ENCODE measurements around the gene ZCCHC2.

ZCCHC2 gene

DNA sequence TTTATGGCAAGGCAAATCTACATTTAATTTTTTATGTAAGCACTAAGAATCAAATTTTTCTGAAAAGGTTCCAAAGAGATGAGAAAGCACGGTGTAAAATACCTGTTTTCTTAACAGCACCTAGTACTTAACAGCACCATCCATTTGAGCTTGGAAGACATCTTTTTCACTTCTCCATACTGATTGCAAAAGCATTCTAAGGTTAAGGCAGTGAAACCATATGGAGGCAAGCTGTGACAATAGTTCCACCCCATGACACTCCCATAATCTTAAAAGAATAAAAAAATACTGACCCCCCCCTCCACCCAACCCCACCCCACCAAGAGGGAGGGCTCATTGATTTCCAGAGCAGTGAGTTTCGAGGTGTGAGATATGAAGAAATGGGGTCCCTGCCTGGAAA lies 60.6 kb downstream of the ZCCHC2 start:
- DNase-seq, result no peak

DNA sequence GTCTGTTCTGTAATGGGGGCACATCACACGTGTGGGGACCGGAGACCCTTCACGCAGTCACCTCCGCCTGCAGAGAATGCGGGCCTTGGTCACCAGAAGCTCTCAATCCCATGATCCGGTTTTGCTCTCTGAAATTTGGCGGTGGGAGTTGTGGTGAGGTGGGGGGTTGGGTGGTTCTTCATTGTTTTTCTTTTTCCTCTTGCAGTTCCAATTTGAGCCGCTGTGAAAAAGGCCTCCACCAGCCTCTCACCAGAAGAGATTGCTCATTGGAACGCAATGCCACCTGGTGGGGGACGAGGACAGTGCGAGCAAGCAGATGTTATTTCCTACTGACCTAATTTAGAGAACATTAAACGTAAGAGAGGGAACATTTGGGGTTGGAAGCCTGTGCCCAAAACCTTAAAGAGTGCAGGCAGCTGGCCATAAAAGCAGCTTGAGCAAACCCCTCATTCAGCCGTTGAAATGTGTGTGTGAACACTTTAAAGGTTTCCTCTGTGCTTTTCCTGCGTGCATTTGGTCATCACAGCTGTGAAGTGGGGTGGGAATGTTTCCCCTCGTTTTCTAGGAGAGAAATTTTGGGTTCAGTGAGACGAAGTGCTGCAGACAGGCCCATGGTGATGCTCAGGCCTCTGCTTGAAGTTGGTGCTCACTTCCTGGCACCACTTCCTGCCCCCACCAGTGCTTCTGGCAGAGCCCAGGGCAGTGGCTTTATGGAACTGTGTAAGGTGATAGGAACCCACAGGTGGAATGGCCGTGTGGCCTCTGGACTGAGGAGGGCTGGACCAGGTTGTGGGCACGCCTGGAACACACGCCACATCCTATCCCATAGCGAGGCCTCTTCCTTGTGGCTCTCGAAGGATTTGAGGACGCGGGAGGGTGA lies 61.7 kb downstream of the ZCCHC2 start:
- peak; percentile 92 for DNase-seq

DNA sequence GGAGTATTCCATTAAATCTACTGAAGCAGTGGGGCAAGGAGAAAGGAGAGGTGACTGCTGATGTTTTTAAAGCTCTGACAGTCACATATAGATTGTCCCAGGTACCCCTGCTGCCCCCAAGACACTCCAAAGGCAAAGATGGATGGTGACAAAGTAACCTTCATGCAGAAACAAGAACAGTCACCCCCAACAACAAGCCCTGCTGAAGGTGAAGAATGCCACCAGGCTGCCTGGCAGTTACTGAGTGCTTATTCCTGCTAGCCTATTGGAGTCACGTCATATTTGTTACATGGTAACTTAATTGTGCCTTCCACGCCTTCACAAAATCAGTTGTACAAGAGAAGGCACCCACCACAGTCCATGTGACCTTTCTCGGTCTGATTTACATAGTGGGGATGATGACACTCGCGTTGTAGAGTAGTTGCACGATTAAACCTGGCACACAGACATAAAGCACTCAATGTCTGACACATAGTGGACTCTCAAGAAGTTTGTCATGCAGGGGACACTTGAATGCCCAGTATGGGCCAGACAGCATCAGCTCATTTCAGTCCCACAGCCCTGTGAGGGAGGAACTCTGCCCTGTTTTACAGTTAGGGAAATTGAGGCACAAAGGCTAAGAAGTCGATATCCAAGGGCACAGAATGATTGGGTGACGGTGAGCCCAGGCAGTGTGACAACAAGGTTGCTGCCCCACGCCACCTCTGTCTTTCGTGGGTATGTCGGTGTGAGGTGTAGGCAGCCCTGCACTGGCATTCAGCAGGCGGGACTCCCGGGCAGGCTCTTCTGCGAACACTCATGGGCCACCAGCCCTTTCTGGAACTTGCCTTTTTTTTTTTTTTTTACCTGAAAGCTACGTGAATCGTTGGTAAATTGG lies 62.7 kb downstream of the ZCCHC2 start:
- peak; percentile 67 for DNase-seq

DNA sequence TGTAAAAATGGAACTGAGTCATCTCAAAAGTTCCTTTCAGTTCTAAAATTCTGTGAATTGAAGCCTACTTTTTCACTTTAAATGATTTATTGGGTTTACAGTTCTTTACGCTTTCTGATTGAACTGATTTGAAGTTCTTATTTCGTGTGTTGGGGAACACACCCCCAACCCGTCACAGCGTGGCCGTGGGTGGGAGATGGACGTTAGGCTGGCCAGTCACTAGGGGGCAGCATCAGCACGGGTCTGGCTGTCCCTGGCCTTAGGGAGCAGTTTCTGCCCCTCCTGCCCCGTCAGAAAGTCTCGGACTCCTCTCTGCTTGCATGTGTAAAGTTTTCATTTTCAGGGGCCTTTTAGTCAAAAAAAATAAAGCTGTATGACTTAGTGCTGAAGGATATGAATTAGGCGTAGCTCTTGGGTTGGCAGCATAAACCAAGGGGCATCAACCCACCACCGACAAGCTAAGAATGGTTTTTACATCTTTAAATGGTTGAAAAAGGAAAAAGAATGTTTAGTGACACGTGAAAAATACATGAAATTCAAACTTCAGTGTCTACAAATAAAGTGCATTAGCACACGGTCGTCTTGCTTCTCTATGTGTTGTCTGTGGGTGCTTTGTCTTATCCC lies 63.4 kb downstream of the ZCCHC2 start:
- DNase-seq, result peak; percentile 88

DNA sequence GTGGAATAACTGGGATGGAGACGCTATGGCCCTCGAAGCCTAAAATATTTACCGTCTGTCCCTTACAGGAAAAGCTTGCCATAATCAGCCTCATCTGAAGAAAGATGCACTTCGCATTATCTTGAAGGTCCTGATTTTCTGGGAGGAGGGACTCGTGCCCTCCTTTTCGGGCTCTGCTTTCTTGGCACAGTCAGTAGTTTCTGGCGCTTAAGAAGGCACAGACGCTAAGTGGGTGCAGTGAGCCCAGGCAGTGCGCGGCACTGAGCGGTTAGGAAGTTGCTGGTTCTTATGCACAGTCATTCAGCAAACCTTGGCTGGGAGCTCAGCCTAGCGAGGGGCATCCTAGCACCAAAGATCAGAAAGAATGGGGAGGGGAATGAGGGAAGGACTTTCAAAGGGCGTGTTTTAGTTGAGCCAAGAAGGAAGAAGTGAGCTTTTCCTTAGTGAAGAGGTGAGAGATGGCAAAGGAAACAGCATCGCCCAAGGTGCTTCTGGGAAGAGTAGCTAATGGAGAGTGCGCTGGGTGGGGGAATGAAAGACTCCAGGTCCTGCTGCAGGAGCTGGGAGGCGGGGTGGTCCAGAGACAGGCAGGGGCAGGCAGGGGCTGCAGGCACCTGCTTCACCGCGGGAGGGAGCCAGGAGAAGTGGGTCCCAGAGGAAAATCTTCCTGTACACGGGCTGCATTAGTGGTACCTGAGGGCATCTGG lies 64.1 kb downstream of the ZCCHC2 start:
- no peak for DNase-seq

DNA sequence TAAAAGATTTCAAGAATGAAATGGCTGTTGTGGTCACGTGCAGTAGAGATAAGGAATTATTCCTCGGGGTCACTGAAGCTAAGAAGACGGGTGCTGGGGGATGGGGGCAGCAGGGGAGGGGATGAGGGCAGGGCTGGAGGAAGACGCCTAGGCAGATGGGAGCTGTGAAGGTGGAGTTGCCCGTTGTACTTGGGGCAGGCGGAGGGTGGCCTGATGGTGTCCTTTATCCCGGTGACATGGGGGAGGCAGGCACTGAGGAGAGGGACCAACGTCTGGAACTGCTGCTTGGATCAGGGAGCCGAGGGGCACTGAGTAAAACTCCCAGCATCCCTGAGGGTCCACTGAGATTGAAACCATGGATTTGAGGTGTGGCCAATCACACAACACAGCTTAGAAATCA lies 64.9 kb downstream of the ZCCHC2 start:
- DNase-seq, result no peak

DNA sequence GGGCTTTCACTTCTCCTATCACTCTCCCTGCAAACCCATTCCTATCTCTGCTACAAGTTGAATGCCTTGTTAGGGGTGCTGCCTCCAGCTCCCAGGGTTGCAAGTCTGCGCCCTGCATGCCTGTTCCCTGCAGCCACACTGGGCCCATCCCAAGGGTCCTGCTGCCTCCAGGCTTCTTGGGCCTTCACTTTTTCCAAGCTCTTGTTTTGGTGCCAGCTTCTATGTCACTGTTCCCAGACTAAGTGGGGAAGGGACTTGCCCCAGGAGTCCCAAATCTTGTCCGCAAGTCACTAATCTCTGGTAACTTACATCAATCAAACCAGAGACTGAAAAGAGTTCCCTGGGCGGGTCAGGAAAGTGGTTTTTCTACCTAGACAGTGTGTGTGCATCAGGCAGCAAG lies 65.4 kb downstream of the ZCCHC2 start:
- no peak for DNase-seq

DNA sequence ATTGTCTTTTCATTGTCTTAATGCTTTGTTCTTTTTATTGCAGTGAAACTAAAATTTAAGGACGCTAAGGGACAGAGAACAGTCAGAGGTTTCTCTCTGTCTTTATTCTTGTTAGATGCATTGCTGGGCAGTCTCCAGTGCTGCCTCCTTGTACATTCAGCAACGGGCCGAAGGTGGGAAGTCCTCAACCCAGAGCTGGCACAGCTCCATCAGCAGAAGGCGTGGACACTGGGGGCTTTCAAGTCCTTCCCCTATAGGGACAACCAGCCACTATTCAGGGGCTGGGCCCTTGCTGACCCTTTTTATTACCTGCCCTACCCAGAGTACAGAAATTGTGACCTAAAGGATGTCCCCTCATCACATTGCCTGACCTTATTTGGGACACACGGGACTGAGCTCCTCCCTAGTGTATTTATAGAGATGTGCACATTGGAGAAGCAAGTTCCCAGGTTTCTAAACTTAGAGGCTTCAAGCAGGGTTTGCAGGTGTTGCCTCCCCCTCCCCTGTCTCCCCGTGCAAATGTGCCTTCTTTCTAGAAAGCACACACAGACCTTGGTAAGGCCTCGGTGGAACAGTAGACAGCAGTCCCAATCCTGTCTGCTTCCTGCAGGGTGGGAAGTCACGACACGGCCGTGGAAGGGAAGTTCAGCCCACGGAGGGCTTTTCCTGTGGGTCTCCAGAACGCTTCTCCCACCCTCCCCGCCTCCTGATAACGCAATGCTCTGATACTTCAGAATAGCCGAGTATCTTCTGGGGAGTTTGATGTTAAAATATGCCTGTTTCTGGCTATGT lies 68.2 kb downstream of the ZCCHC2 start:
- no peak for DNase-seq

DNA sequence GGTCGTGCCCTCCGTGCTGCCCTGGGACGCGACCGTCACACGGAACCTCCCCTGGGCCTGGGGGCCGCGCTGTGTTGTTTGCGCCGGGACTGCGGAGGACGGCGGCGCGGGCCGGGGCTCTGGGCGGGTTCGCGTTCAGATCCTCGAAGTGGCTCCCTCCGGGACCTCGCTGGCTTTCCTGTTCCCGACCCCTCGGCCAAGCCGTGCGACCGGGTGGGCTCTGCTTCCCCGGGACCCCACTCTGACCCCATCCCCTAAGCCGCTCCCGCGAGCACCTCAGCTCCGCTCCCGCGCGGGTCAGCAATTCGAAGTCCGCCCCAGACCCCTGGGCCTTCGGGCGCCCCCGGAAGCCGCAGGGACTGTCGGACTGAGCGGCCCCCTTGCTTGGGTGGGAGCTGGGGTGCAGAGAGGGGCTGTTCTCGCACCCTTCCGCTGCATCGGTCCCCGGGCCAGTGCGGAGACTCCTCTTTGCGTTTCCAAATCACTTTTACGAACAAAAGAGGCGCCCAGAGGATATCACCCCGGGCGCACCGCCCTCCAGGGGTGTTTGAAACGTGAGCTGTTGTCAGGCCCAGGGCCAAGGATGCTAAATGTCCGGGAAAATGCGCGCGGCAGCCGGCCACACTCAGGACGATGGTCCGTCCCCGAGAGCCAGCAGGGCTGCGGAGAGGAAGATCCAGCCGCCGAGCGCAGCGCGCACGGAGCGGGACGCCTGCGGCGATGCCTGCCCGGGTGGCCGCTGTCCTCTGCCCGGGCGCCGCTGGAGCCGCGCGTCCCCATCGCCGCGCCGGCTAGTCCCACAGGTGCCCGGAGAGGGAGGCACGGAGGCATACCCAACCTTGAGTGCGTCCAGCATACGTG lies 73.5 kb downstream of the ZCCHC2 start:
- DNase-seq, result no peak

DNA sequence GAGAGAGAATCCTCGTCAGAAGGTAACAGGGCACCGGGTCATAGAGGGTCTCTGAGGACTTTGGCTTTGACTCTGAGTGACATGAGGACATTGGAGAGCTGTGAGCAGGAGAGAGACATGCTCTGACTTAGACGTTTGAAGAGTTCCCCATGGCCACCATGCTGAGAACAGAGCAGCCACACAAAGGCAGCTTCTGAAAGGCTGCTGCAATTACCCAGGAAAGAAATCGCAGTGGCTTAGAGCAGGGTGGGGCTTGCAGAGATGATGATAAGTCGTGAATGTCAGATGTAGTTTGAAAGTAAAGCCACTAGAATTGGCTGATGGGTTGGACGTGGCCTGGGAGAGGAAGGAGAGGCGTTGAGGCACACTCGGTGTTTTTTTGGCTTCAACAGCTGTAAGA lies 79.0 kb downstream of the ZCCHC2 start:
- no peak for DNase-seq

DNA sequence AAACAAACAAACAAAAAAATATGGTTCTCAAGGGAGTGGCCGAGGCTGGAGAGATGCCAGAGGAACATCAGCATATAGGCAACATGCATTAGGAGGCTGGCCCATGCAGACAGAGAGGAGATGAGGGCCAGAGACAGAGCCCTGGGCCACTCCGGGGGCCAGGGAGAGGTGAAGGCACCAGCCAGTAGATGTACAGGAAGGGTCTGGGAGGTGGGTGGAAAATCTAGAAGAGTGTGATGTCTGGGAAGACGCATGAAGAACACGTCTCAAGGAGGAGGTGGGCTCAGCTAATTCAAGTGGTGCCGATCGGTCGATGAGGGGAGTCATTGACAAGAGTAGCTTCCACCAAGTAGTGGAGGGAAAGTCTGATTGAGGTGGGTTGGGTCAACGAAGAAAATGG lies 79.9 kb downstream of the ZCCHC2 start:
- DNase-seq, result no peak

DNA sequence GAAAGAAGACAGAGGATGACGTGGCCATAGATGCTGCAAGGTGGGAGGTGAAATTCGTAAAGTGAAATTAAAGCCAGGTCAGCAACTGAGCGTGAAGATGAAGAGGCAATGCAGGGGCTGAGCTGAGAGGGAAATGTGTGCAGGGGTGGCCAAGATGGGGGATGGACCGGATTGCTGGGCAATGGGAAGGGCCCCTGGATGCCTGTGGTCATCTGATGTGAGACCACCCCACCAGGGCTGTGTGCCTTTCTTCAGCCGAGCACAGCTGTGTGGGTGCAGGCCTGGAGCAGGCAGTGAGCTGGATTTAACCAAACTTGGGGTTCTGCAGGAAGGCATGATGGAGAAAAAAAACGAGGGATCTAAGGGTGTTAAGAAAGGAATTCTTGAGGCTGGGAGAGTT lies 80.4 kb downstream of the ZCCHC2 start:
- DNase-seq, result no peak

DNA sequence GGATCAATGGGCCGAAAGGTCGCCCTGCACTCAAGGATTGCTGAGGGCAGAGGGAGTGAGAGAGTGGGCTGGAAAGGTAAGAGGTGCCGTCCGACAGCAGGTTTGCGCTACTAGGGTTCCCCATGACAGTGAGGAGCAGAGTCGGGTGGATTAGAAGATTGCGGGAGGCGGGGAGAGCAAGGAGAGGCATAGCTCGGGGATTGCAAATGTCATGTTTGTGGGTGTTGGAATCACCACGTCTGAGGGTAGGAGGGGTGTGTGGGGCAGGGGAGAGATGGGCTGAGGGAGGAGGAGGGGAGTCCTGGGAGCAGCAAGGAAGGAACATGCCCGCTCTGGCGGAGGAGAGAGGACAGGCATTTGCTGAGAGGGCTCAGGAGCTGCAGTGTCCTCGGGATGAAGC lies 81.2 kb downstream of the ZCCHC2 start:
- no peak for DNase-seq

DNA sequence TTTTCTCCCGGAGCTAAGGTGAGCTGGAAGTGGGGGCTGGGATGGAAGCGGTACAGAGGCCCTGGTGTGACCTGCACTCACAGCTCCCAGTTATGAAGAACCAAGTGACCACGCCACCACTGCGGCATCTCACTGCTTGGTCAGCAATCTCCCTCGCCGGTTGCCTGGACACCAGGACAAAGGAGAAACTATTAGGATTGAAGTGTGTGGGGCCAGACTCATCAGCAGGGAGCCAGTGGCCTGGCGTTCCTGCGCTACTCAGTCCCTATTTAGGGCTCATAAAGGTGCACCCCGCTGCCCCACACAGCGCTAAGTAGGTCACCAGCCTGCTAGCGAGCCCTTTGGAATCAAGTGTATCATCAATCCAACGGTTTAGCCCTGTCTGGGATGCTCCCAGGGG lies 82.9 kb downstream of the ZCCHC2 start:
- DNase-seq, result no peak

DNA sequence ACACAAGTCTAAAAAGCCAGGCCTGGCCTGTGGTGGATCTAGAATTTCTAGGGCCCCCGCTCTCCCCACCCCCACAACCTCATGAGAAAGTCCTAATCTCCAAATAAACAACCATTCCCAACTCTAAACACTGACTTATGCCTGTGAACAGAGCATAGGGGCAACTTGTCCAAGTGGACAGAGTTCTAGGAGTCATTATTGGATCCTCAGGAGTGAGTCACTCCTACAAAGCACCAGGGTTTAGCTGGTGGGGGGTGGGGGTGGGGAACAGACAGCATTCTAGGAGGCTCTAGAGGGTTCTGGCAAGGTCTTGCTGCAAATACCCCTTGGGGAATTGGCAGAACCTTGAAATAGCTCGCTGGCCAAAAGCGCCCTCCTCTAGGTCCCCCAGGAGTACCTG lies 83.3 kb downstream of the ZCCHC2 start:
- no peak for DNase-seq

DNA sequence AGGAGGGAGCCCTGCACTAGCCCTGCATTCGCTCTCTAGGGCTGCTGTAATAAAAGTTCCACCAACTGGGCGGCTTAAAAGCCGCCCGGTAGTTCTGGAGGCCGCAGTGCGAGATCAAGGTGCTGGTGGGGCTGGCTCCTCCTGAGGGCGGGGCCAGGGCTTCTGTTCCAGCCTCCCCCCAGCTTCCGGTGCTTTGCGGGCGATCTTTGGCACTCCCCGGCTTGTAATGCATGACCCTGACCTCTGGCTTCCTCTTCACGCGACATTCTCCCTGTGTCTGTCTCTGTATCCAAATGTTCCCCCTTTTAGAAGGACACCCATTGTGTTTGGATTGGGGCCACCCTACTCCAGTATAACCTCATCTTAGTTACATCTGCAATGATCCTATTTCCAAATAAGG lies 84.5 kb downstream of the ZCCHC2 start:
- no peak for DNase-seq

DNA sequence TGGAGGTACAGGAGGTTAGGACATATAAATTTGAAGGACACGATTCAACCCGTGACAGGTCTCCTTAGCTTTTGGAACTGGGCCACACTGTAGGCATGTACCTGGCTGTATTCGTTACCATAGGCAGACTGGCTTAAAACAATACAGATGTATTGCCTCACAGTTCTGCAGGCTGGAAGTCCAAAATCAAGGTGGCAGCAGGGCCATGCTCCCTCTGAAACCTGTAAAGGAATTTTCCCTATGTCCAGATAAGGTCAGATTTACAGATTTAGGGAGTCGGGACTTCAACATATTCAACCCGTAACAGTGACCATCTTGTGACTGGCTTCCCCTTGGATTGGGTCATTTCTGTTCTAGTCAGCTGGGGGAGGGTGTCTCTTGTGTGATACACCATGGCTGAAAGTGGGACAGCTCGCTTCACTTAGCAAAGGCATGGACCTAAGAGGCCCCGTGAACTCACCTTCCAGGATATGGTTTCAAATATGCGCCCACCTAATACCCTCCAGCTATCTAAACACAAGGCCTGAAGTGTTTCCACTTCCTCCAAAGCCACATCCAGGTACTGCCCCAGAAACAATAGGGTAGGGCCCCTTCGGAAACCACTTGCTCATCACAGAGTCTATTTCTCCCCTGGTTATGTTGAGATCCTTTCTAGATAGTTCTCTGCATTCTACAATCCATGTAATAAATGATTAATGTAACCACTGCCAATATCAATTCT lies 85.0 kb downstream of the ZCCHC2 start:
- DNase-seq, result no peak

DNA sequence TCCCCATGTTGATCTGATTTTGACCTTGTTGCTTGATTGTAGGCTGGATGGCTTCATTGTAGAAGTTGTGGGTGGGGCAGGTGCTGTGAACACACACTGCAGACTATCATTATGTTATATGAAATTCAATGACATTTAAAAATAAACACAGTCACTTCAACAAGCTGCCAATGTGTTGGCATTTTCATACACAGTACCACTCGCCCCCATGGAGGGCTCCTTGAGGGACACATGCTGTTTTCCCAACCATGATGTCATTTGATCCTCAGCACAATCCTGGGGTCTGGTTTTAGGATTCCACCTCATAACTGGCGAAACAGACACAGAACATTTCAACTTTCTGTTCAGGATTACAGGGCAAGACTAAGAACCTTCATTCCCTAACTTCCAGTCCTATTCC lies 86.9 kb downstream of the ZCCHC2 start:
- DNase-seq, result no peak

DNA sequence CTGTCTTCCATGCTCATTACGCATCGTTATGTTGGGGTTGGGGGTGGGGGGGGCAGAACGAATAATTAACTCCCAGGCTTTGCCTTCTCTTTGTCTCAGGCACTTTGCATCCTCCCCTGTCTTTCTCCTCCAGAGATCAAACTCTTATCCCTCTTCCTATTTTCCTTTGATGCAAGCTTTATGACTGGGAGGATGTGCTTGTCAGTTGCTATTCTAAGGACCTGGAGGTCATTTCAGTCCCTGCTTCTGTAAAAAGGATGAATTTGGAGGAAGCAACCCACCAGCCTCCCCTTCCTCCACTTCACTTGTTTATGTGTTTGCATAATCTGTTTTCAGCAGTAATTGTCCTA lies 87.5 kb downstream of the ZCCHC2 start:
- DNase-seq, result no peak

DNA sequence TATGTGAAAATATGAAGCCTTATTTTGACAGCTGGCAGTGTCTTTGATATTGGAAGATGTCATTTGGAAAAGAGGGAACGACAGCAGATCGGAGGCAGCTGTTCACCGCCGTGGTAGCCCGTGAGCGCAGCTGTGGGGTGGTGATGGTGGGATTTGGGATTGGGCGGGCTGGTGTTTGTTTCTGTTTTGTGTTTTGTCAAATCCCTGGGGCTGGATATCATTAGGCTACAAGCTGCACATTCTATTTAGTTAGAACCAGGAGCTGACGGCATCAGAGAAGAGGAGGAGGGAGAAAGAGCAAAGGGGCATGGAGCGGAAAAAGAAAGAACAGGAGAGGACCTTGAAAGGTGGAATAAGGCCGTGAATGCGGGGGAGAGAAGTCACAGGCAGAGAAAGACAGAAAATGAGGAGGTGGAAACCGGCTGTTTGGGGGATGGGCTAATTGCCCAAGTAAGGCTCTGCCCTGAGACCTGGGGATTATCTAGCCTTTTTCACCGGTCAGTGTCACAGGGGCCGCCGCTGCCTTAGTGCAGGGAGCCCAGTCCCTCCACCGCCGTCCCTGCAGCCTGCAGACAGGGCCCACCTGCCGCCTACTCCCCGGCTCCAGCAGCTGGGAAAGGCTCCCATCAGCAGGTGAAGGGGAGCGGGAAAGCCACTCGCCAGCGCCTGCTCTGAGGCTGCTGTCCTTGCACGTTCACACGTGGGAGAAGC lies 88.0 kb downstream of the ZCCHC2 start:
- DNase-seq, result no peak
